H7 (cell line): ENCODE results near the gene GRID2. TPM values are rescaled to one million over a fixed set of nuclear protein-coding genes. Genes with fewer than 3 reads are reported as not detected.
A peak's percentile ranks its signal among the peaks of the same experiment; 100 is the strongest.

Experiments
- DNase-seq: peaks from one replicate; pipeline ENCODE4 v3.0.0; 2012
- H3K27me3 ChIP-seq: 2 replicates; pipeline ENCODE4 v1.6.0; 2011; ENCODE audit warnings: mild to moderate bottlenecking, low read length; ENCODE audit not compliant: control insufficient read depth, insufficient read depth
- H3K36me3 ChIP-seq: replicated peaks from 2 replicates; pipeline ENCODE4 v1.5.1; 2011; ENCODE audit warnings: low read length; ENCODE audit not compliant: control insufficient read depth, insufficient read depth
- H3K4me3 ChIP-seq: 2 replicates; pipeline ENCODE4 v1.5.1; 2011; ENCODE audit warnings: low read depth, mild to moderate bottlenecking, control low read depth, low read length, moderate library complexity; ENCODE audit not compliant: insufficient read depth
- total RNA-seq: library from RNA; depleted of rRNA; stranded (reverse); fragments of >200 nt; shearing (Covaris generic); gene quantifications from 2 replicates; pipeline ENCODE4 v1.2.3, GENCODE V29; 2014

GRID2 gene
- total RNA-seq, 1 experiment from 2014 or later = 19.1 TPM

DNA sequence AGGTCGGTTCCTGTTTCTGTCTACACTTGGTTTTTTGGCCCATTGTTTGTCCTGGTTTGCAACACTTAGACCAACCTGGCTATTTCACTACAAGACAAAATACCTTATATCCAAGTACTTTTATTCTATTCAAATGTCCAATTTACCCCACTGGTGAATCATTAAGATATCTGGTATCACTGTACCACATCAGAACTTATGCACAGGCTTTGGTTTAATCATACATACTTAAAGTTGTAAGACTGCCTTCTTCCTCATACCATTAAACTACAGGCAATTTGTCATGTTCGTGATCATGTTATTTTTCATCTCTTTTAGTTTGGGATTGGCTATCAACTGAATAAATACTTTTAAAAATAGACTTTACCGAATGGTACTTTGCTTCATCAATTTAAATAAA is 1471.8 kb downstream of the GRID2 start:
- DNase-seq = no peak
- no peaks in the 10 kb centered on the region for H3K27me3 ChIP-seq
- H3K4me3 ChIP-seq = no peak overlapping the region
- no peaks in the 10 kb centered on the region for H3K36me3 ChIP-seq

DNA sequence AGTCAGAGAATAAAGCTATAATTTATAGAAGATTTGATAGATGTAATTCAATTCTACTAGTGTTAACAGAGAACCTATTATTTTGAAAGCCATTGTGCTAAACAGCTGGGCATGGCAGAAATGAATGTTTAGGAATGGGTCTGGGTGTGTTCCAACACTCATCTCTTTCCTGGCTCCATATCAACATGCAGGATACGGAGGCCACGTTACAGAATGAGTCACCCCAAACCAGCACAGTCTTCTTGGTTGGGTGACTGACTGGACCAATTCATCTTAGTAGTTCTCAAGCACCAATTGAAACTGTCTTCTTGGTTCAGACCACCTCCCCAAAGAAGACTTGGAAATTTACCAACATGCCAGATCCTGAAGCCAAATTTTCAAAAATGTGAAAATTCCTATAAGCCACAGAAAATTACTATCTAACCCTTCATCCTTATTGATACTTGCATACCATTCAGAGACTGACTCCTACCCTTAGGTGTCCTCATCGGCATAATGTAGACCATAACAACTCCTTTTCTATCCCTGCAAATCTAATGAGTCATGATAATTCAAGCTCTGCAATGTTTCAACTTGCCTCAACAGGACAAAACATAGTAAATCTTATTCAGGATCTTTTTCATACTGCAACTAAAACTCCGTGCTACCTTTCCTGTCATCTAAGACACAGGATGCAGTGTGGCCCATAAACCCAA is 1472.8 kb downstream of the GRID2 start:
- DNase-seq = no peak
- no peaks in the 10 kb centered on the region for H3K27me3 ChIP-seq
- no peak overlapping the region for H3K4me3 ChIP-seq
- H3K36me3 ChIP-seq = no peaks in the 10 kb centered on the region

DNA sequence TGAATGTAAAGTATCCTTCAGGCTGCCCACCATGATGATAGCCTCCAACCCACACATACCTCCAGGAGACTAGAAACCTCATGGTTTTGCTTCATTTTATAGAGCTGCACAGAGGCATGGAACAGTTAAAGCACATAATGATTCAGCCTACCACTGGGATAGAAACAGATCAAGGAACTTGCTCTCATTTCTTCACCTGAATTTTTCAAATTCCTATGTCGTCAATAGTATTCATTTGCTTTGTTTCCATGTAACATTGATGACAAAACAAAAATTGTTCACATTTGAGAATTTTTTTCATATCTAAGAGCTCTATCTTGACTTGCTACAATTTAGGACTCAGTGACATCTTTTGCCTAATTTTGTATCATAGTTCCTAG is 1473.3 kb downstream of the GRID2 start:
- no peak overlapping the region for H3K4me3 ChIP-seq
- H3K36me3 ChIP-seq = no peaks in the 10 kb centered on the region
- no peaks in the 10 kb centered on the region for H3K27me3 ChIP-seq
- no peak for DNase-seq

DNA sequence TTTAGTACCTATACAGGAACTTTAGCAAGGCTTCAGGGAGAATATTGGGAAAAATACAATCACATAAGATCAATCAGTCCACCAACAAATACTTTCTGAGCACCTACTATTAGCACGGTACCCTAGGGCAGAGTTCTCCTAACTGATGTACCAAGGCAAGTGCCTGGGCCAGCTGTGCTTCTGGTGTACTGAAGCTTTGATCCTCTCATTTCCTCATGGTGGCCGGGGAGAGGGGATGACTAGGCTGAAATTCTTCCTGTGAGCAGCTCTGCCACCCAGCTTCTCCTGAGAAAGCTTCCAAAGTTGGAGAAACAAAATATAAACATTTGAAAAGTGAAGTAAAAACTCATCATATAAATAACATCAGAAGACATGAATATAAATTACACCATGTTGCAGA is 1475.5 kb downstream of the GRID2 start:
- no peak for DNase-seq
- Histone ChIP-seq H3K27me3 (no peaks in the 10 kb centered on the region), H3K4me3 (no peak overlapping the region), H3K36me3 (no peaks in the 10 kb centered on the region)

DNA sequence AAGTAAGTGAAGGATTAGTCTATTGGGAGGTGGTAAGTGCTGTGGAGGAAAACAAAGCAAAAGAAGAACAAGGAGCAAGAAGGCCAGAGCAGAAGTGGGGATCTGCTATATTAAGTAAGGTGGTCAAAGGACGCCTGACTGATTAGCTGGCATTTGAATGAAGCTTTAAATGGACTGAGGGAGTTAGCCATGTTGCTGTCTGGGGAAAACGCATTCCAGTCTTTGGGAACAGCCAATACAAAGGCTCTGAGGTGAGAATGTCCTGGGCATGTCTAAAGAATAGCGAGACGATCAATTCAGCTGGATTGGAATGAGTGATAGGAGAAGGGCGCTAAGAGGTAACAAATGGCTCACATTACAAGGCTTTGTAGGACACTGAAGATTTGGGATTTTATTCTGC is 1476.3 kb downstream of the GRID2 start:
- DNase-seq = no peak
- H3K27me3 ChIP-seq = no peaks in the 10 kb centered on the region
- no peaks in the 10 kb centered on the region for H3K36me3 ChIP-seq
- H3K4me3 ChIP-seq = no peak overlapping the region

DNA sequence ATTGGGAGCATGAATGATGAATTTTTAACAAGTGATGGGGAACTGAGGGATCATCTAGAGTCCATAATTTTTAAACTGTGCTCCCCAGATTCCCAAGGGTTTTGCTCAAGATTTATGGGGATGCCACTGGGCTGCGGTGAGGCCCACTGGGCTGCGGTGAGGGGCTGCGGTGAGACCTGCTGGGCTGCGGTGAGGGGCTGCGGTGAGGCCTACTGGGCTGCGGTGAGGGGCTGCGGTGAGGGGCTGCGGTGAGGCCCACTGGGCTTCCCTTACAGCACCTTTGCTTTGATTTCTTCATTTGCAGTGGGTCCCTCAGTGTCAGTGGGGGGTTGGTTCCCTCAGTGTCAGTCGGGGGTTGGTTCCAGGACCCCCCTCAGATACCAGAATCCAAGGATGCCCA is 1477.4 kb downstream of the GRID2 start:
- Histone ChIP-seq H3K27me3 (no peaks in the 10 kb centered on the region), H3K36me3 (no peaks in the 10 kb centered on the region), H3K4me3 (no peak overlapping the region)
- DNase-seq = no peak

DNA sequence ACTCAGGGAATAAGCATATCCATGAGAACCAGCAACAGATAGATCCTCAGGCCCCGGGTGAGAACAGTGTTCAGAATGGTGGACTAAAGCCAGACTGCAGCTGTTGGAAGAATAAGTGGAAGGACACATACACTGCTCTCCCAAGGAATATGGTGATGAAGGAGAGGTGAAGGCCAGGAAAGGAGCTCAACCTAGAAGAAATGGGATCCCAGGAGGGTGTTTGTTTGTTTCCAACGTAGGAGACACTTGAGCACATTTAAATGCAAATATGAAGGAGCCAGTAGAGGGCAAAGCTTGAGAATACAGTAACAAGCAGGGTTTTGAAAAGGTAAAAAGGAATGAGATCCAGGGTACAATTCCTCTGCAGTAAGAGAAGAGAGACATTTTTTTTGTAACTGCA is 1482.4 kb downstream of the GRID2 start:
- Histone ChIP-seq H3K27me3 (no peaks in the 10 kb centered on the region), H3K4me3 (no peak overlapping the region), H3K36me3 (no peaks in the 10 kb centered on the region)
- peak; percentile 11 for DNase-seq

DNA sequence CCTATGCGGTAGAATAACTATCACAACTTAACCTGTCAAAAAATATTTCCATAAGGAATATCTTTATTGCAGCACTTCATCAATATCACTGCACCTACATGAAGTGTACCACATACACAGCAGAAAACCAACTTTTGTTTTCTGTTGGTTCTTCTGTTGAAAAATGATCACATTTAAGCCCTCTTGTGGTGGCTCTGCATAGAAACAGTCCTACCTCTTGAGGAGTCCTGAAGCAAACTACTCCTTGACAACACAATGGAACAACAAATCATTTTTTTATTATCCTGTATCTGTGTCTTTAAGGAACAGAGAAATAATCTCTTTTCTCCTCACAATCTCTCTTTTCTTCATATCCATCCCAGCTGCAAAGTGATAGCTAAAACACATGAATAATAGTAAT is 1484.9 kb downstream of the GRID2 start:
- Histone ChIP-seq H3K36me3 (no peaks in the 10 kb centered on the region), H3K4me3 (no peak overlapping the region), H3K27me3 (no peaks in the 10 kb centered on the region)
- DNase-seq = peak; percentile 36

DNA sequence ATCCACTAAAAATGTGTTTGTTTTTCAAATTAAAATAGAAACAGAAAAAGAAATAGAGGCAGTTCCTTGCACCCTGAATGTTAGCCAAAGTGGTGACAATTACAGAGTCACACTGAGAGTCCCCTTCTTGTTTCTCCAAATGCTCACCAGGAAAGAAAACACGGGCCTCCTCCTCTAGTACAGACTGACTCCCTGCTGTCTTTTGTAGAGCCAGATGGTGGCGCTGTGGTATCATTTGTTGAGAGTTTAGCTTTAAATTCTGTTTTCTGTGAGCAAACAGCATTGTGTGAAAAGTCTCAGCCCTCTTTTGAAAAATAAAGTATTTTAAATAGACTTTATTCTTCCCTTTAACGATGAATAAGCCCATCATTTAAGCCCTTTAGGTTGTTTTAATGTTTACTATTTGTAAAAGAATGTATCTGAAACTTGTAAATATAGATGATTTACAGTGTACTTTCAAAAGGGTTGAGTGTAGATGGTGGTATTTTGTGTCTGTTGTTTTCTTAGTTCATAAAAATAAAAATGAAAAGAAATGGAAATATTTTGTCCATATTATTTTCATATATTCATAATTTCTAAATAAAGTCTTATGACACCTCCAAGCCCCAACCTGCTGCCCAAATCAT is 1487.9 kb downstream of the GRID2 start:
- Histone ChIP-seq H3K4me3 (no peak overlapping the region), H3K36me3 (no peaks in the 10 kb centered on the region), H3K27me3 (no peaks in the 10 kb centered on the region)
- peak; percentile 52 for DNase-seq

DNA sequence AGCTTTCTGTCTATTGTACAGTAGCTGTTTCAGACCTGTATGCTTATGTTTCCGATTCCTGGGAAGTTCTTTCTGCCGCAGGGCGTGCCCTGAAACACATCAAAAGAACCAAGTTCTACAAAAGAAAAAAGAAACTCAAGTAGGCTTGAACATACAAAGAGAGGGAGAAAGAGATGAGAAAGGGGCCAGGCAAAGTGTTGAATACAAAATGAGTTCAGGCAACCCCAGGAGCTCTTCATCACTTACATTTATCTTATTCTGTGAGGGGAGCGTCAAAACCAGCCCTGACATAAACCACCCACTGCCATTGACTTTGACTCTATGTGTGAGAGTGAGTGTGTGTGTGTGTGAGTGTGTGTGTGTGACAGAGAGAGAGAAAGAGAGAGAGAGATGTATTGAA is 1498.3 kb downstream of the GRID2 start:
- no peak for DNase-seq
- H3K4me3 ChIP-seq = no peak overlapping the region
- no peaks in the 10 kb centered on the region for H3K27me3 ChIP-seq
- no peaks in the 10 kb centered on the region for H3K36me3 ChIP-seq

DNA sequence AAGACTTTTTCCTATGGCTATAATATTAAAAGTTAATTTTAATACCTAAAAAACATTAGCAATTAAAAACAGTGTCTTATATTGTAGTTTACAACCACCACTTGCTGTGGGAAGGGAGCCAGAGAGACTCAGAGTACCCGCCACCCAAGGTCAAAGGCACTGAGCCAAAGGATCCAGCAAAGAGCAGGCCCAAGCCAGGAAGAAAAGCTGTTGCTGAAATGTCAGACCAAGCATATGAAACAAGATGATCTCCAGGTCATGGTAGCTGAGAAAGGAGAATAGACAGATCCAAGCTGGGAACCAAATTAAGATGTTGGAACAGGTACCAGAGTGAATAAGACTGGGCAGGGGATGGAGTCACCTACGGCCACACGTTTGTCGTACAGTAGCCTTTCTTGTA is 1506.0 kb downstream of the GRID2 start:
- no peak overlapping the region for H3K4me3 ChIP-seq
- DNase-seq = no peak
- H3K36me3 ChIP-seq = no peaks in the 10 kb centered on the region
- no peaks in the 10 kb centered on the region for H3K27me3 ChIP-seq

DNA sequence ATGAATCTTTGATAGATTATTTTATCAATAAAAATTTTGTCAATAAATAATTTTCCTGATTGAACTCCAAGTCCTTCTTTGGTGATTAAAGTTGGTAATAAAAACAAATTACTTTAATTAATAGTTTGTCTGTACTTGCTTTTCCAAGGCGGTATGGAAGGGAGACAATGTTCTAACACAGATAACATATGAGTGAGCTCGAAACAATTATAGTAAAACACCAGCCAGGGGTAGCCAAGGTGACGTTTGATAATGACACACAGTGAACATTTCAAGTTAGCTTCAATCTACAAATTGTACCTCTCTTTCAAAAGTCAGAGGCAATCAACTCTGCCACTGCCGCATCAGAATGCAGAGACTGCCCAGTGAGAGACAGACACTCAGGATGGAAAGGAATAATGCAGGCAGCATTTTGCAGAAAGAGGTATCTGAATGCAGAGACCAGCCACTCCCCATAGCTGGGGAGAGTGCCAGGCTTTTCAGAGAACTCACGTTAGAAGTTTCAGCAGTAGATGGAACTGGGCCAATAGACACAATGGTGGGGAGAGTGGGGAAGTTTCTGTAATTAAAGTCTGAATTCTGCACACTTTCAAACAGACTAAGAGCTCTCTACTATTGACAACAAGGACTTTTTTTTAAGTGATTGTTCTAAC is 1506.7 kb downstream of the GRID2 start:
- Histone ChIP-seq H3K4me3 (no peak overlapping the region), H3K27me3 (no peaks in the 10 kb centered on the region), H3K36me3 (no peaks in the 10 kb centered on the region)
- no peak for DNase-seq

DNA sequence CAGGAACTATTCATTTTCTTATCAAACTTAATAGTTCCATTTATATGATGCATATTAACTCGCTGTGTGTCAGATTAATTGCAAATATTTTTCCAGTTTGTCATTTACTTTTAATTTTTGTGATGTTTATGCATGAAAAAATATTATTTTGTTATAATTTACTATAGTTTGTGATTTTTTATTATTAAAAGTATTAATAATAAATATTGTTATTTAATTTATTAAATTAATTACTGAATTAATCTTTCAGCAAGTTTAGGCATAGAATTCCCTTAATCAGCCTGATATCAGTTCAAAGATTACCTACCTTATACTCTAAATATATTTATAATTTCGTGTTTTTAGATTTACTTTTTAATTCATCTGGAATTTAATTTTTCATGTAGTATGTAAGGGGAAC is 1509.3 kb downstream of the GRID2 start:
- H3K36me3 ChIP-seq = no peaks in the 10 kb centered on the region
- no peak for DNase-seq
- no peaks in the 10 kb centered on the region for H3K27me3 ChIP-seq
- no peak overlapping the region for H3K4me3 ChIP-seq

DNA sequence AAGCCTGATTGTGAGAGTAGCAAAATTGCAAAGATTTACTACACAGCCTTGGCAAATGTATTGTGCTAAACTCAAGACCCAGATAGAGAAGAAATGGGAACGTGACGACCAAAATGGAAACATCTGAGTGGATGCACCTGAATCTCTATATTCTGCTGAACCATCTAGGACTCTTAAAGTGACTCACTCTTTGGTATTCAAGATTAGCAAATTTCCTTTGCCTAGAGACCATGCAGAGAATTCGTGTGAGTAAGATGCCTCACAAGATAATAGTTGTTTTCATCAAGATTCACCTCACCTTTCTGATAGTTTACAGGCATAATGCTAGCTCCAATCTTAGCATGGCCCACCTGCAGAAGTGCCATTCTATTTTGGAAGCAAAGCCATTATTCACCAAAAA is 1510.4 kb downstream of the GRID2 start:
- Histone ChIP-seq H3K27me3 (peaks cover 1% of the 10 kb centered on the region; the same call in 1 of the 2 replicates), H3K36me3 (no peaks in the 10 kb centered on the region), H3K4me3 (no peak overlapping the region)
- no peak for DNase-seq

DNA sequence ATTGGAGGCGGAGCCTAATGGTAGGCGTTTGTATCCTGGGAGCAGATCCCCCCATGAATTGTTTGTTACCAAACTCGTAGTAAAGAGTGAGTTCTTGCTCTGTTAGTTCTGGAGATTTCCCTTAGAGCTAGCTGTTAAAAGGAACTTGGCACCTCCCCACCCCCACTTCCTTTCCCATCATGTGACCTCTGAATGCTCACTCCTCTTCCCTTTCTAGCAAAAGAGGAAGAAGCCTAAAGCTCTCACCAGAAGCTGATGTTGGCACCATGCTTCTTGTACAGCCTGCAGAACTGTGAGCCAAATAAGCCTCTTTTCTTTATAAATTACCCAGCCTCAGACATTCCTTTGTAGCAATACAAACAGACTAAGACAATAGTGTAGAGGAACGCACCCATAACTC is 1511.0 kb downstream of the GRID2 start:
- DNase-seq = no peak
- H3K36me3 ChIP-seq = no peaks in the 10 kb centered on the region
- peaks cover 1% of the 10 kb centered on the region; the same call in 1 of the 2 replicates for H3K27me3 ChIP-seq
- H3K4me3 ChIP-seq = no peak overlapping the region
